MM.1S (cell line): ENCODE measurements around the gene MOSMO.

ENCODE experiments used
- CTCF ChIP-seq: fragments of 300-600 bp; sonication (generic); IDR thresholded peaks from 2 replicates; pipeline ENCODE4 v1.5.1; 2016; ENCODE audit warnings: antibody characterized with exemption, low read length, mixed read lengths
- EZH2 ChIP-seq: fragments of 300-600 bp; sonication (generic); optimal IDR thresholded peaks from 2 replicates; pipeline ENCODE3; 2017; ENCODE audit warnings: low read depth, mild to moderate bottlenecking, antibody characterized with exemption, low read length, mixed read lengths
- EZH2phosphoT487 ChIP-seq: fragments of 300-600 bp; sonication (generic); IDR thresholded peaks from 2 replicates; pipeline ENCODE4 v1.6.1; 2018; ENCODE audit warnings: antibody characterized with exemption, low read length

DNA sequence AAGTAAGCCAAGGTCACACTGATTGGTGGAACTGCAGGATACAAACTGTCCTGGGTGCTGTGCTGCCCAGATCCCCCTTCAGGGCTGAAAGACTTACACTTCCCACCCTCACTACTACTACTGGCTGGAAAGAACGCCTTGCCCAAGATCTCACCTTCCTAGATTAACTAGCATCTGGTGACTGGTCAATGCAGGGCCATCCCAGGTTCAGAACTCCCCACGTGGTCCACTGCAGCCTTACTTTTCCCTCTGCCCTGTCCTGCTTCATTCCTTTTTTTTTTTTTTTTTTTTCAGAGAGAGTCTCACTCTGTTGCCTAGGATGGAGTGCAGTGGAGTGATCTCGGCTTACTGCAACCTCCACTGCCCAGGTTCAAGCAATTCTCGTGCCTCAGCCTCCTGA, 4.7 kb upstream of the MOSMO start:
- no peak for TF ChIP-seq EZH2
- no peak for TF ChIP-seq CTCF
- no peak for TF ChIP-seq EZH2phosphoT487
